ENCODE results near the gene MTG2. TPM values are rescaled to one million over a fixed set of nuclear protein-coding genes. Genes with fewer than 3 reads are reported as not detected.

The MTG2 gene
- total and polyA plus RNA-seq, 2 of the 4 experiments (the other 2 are of a cell fraction) = 11.5 to 25.2 TPM

DNA sequence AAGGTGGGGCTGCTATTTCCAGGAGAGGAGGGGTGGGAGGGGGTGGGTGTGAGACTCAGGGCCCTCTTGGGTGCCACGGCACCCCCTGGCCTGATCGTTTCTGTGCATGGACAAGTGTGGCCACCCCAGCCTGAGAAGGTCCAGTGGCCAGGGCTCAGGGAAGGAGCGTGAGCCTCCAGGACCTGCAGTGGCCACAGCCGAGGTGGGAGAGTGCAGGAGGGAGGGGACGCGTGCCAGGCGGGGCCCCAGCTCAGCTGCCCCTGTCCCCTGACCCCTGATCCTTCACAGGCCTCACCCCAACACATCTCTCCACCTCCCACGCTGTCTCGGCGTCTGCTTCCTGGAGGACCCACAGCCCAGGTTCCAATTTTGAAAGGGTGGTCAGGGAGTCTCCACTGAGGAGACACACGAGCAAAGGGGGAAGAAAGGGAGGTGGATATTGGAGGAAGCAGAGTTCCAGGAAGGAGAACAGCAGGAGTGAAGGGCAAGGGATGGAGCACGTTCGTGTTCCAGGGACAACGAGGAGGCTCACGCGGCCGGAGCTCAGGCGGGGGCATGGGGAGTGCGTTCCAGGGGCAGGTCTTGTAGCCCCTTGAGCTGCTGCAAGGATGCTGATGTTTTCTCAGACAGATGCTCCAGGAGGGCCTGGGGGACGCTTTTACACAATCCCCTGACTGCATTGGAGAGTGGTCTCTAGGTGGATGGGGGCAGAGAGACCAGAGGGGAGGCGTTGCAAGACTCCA is 41.5 kb downstream of the MTG2 start:
- no peak overlapping the region for H3K4me3 ChIP-seq (ENCODE audit: insufficient read depth, low read depth, low read length)
- TF ChIP-seq, protein P1, sequence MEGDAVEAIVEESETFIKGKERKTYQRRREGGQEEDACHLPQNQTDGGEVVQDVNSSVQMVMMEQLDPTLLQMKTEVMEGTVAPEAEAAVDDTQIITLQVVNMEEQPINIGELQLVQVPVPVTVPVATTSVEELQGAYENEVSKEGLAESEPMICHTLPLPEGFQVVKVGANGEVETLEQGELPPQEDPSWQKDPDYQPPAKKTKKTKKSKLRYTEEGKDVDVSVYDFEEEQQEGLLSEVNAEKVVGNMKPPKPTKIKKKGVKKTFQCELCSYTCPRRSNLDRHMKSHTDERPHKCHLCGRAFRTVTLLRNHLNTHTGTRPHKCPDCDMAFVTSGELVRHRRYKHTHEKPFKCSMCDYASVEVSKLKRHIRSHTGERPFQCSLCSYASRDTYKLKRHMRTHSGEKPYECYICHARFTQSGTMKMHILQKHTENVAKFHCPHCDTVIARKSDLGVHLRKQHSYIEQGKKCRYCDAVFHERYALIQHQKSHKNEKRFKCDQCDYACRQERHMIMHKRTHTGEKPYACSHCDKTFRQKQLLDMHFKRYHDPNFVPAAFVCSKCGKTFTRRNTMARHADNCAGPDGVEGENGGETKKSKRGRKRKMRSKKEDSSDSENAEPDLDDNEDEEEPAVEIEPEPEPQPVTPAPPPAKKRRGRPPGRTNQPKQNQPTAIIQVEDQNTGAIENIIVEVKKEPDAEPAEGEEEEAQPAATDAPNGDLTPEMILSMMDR (conservative IDR thresholded peaks at IDR 0.05; ENCODE audit: low read depth, low read length) = no peak
- no peak for TF ChIP-seq MXI1 (IDR thresholded peaks at IDR 0.05; ENCODE audit: borderline replicate concordance, low read depth, low read length)
- no peak for TF ChIP-seq CHD1 (IDR thresholded peaks at IDR 0.05; ENCODE audit: low read depth, low read length)
- no peak for TF ChIP-seq MAFK (IDR thresholded peaks at IDR 0.05; ENCODE audit: low read depth, low read length)
- no peak for TF ChIP-seq FOS (IDR thresholded peaks at IDR 0.05; ENCODE audit: low read depth, low read length)
- TF ChIP-seq RFX5 (IDR thresholded peaks at IDR 0.05; ENCODE audit: low read depth, low read length) = no peak
- TF ChIP-seq, protein P2, sequence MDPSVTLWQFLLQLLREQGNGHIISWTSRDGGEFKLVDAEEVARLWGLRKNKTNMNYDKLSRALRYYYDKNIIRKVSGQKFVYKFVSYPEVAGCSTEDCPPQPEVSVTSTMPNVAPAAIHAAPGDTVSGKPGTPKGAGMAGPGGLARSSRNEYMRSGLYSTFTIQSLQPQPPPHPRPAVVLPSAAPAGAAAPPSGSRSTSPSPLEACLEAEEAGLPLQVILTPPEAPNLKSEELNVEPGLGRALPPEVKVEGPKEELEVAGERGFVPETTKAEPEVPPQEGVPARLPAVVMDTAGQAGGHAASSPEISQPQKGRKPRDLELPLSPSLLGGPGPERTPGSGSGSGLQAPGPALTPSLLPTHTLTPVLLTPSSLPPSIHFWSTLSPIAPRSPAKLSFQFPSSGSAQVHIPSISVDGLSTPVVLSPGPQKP (IDR thresholded peaks at IDR 0.05; ENCODE audit: borderline replicate concordance, low read depth, low read length) = no peak
- TF ChIP-seq, protein P3, sequence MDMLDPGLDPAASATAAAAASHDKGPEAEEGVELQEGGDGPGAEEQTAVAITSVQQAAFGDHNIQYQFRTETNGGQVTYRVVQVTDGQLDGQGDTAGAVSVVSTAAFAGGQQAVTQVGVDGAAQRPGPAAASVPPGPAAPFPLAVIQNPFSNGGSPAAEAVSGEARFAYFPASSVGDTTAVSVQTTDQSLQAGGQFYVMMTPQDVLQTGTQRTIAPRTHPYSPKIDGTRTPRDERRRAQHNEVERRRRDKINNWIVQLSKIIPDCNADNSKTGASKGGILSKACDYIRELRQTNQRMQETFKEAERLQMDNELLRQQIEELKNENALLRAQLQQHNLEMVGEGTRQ (IDR thresholded peaks at IDR 0.05; ENCODE audit: low read depth, low read length) = no peak
- no peak for TF ChIP-seq CEBPB (IDR thresholded peaks at IDR 0.05; ENCODE audit: low read depth, low read length)
- no peak for TF ChIP-seq NFE2L2 (IDR thresholded peaks at IDR 0.05; ENCODE audit: low read depth, low read length)
- no peak overlapping the region for H2AK5ac ChIP-seq (ENCODE audit: low read depth, low read length)
- H3K4me1 ChIP-seq (ENCODE audit: control insufficient read depth, insufficient read depth, low read length) = no peaks in the 10 kb centered on the region
- no peak overlapping the region for H3K27ac ChIP-seq (ENCODE audit: insufficient read depth, low read length)
- H4K5ac ChIP-seq (ENCODE audit: low read depth, low read length) = no peak overlapping the region
- H3K9ac ChIP-seq (ENCODE audit: low read depth, low read length) = no peak overlapping the region
- no peak overlapping the region for H2BK15ac ChIP-seq (ENCODE audit: low read depth, low read length)
- ATAC-seq (ENCODE audit: low read depth) (no peak), DNase-seq (no peak)
- H4K20me1 ChIP-seq (ENCODE audit: insufficient read depth, low read length) = peaks cover 7% of the 10 kb centered on the region
- no peak overlapping the region for H4K91ac ChIP-seq (ENCODE audit: insufficient read depth, low read depth, low read length)
- dilution Hi-C loops (cut with HindIII; ENCODE audit: low sequenced_read_pairs, unreplicated experiment) (no loop called here), intact Hi-C loops (cut with micrococcal nuclease) (no loop called here), in situ Hi-C loops (cut with MboI; ENCODE audit: low sequenced_read_pairs) (no loop called here)
- no peak overlapping the region for H3K56ac ChIP-seq (ENCODE audit: extremely low read depth, insufficient read depth, low read length)
- H4K8ac ChIP-seq (ENCODE audit: low read depth in 2 of 2, low read length in 2 of 2) = no peak overlapping the region
- 18% methylated on average over 4 of the region's 21 CpGs; no CpG with 5 or more reads in 1 of the 2 experiments for WGBS, 2 experiments (ENCODE audit: extremely low coverage in 2 of 2, insufficient read length in 1 of 2)
- no peak overlapping the region for H3K4me2 ChIP-seq (ENCODE audit: low read depth, low read length)
- no peaks in the 10 kb centered on the region for H3K36me3 ChIP-seq (ENCODE audit: control insufficient read depth, insufficient read depth, low read length)
- H3K9me1 ChIP-seq (ENCODE audit: insufficient read depth, low read length) = no peaks in the 10 kb centered on the region
- ChIA-PET CTCF (no interaction called here), POLR2A (ENCODE audit: unreplicated experiment) (no interaction called here)
- no peaks in the 10 kb centered on the region for H3K9me3 ChIP-seq (ENCODE audit: control insufficient read depth, insufficient read depth, low read length)
- H3K14ac ChIP-seq (replicated peaks; ENCODE audit: low read depth, low read length) = no peak overlapping the region
- no peak overlapping the region for H2BK120ac ChIP-seq (ENCODE audit: low read depth, low read length)
- H3K4ac ChIP-seq (ENCODE audit: low read depth, low read length) = no peak overlapping the region
- no peak overlapping the region for H2BK5ac ChIP-seq (ENCODE audit: low read depth, low read length, poor library complexity, severe bottlenecking)
- H3K27me3 ChIP-seq (ENCODE audit: control insufficient read depth, insufficient read depth, low read length) = peaks cover 86% of the 10 kb centered on the region
- no peak overlapping the region for H2AK9ac ChIP-seq (replicated peaks; ENCODE audit: low read depth, low read length, poor library complexity)
- no peak overlapping the region for H2BK20ac ChIP-seq (ENCODE audit: low read depth, low read length)
- H2AFZ ChIP-seq (replicated peaks; ENCODE audit: low read length, poor library complexity) = no peak overlapping the region
- H3K23ac ChIP-seq (ENCODE audit: low read depth, low read length) = no peak overlapping the region
- no peak overlapping the region for H3K18ac ChIP-seq (ENCODE audit: low read depth, low read length)
- no TSS peak for BruUV-seq (replicated peaks)
- no peaks in the 10 kb centered on the region for H3K79me1 ChIP-seq (ENCODE audit: low read depth in 1 of 2, low read length in 2 of 2)

Measured in IMR-90 (cell line).